NCI-H1417 (cell line): ENCODE measurements around the gene BACE1-AS.
A peak's percentile ranks its signal among the peaks of the same experiment; 100 is the strongest.
"Not testable (repeated sequence)": the region's sequence is repeated elsewhere in the genome, so short reads cannot be mapped to it uniquely, and the experiment has no call there.

Experiments used
- DNase-seq, 3 experiments: peaks; one replicate each; lab custom pipeline; 2025; lab: John Stamatoyannopoulos, UW

BACE1-AS gene

DNA sequence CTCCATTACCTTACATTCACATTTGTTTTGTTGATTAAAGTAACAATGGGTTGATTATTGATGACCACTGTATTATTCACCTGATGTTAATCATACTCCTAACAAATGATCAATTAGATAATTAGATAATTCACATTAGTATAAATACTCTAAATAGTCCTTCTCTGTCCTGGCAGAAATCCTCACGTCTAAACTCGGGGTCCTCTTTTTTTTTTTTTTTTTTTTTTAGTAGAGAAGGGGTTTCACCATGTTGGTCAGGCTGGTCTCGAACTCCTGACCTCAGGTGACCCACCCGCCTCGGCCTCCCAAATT, 36.1 kb downstream of the BACE1-AS start:
- not testable (repeated sequence) for DNase-seq

DNA sequence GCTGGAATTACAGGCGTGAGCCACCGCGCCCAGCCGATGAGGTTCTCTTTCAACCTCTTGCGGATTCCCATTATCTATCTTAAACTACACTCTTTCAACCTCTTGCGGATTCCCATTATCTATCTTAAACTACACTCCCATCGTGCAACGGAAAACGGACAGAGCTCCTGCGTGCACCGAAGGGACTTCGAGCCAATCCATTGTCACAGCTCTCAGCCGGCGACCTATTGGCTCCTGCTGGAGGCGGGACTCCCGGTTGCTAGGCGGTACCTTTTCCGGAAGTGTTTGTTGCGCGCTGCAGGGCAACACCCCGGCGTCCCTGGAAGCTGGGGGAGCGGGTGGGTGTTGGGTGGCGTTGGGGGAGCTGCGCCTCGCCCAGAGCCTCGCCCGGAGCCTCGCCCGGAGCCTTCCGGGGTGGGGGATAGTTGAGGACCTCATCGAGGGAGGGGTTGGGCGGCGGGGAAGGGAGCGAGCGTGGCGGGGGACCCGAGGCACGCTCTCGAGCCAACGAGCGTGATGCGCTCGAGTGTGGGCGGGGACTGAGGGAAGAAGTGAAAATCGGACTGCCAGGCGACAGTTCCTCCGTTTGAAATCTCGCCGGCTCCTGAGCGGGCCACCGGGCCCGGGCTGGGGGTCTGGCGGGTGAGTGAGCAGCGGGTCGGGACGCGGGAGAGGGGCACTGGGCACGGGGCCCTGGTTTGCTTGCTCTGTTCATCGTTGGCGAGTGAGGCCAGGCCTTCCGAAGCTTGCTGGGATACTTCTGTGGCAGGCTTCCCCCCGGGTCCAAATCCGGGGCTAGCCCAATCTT, 36.6 kb downstream of the BACE1-AS start, which contains the start of gene CEP164:
Gene CEP164 (plus strand): TSS at position 288 of the 808 bp plus-strand sequence. CDS start 10,733 bp downstream, outside the sequence.
- DNase-seq = peak; percentile 94 to 99 (median 98)

DNA sequence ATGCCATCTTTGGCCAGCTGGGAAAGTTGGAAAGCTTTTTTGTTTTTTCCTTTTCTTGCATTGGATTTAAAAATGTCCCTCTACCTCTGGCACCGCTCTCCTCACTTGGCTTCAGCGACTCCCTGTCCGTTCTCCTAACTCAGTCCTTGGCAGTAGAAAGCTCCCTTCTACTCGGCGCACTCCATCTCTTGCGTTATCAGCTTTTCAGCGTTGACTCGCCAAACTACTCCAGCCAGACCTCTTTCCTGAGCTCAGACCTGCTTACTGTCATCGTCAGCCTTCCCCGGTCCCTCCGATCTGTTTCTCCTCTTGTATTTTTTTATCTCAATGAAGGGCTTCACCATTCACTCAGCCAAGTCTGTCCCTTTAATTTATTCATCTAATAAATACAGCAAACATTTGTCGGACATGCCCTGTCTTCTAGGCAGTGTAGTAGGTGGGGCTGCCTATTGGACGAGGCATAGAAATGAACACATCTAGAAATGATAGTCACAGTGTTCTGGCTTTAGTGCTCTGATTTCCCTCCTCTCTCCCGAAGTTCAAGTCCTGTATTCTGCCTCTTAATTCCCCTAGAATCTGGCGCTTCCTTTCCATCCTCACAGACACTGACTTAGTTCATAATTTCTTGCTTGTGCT, 37.3 kb downstream of the BACE1-AS start:
- DNase-seq = peak in 2 of 3 experiments; percentile 72 to 79

DNA sequence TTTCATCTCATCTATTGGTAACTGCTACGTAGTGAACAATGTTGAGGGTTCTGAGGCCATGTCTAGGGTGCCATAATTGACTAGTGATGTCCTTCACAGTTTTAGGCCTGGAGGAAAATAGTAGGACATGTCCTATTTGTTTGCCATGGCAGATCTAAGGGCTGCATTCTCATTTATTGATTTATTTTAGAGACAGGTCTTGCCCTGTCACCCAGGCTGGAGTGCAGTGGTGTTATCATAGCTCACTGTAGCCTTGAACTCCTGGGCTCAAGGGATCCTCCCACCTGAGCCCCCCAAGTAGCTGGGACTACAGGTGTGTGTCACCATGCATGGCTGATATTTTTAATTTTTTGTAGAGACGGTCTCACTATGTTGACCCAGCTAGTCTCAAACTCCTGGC, 41.7 kb downstream of the BACE1-AS start:
- DNase-seq = no peak

DNA sequence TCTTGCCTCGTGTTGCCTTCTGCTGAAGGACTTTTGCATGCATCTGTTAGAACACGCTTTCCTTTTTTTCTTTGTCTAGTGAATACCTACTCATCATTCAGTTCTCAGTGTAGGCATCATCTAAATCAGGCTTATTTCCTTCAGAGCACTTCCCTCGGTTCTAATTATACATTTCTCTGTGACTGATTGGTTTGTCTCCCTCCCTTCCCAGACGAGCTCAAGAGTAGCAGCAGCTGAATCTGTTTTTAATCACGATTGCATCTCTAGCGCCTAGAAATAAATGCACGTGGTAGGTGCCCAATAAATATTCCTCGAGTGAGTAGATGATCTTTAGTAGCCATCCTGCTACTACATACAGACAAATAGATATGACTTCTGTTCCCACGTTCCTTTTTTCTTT, 42.8 kb downstream of the BACE1-AS start:
- DNase-seq = peak in 1 of 3 experiments; percentile 43

DNA sequence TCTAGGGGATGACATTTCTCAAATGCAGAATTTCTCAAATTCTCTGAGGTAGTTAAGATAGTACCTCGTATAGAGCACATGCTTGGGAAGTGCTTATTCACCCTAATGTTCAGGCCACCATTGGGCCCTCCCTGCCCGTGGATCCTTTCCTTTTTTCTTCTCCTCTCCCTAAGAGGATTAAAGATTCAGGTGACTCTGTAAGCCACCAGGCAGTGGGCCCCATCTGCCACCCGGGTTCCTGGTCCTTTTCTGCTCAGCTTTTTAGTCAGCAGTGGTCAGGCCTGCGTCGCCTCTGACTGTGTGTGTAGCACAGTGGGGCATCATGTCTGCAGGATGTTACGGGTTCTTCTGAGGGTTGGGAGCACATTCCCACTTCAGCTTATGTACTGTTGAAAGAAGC, 43.8 kb downstream of the BACE1-AS start:
- no peak for DNase-seq

DNA sequence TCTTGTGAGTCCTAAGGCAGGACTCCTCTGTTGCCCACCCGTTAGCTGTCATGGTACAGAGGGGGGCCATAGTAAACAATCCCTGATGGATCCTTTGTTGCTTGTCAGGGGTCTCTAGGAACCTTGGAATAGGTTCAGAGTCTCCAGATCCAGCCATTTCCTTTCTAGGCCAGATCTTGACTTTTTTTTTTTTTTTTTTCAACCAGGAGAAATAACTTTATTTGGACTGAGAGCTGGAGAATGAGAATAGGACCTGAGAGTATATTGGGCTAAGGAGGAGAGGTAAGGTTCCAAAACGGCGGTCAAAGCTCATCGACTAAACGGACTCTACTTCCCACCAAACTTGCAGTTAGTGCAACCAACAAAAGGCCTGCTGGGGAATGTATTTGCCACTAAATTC, 44.3 kb downstream of the BACE1-AS start:
- no peak for DNase-seq

DNA sequence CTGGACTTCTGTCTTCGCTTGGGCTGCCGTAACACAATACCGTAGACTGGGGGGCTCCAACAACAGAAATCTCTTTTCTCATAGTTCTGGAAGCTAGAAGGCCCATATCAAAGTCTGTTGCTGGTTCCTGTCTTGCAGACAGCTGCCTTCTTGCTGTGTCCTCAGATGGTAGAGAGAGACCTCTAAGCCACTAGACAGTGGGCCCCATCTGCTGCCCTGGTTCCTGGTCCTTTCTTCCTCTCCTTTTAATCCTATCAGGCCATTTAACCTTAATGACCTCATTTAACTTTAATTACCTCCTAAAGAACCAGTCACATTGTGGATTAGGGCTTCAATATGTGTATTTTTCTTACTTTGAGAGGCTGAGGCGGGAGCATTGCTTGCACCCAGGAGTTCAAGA, 45.9 kb downstream of the BACE1-AS start:
- DNase-seq = no peak
